Sigmoid colon (tissue), 4 donors: ENCODE measurements around the gene ANO9.

ENCODE experiments used
- EP300 ChIP-seq, 4 donors: sonication (generic); formaldehyde crosslinking; IDR thresholded peaks; one replicate each; pipeline ENCODE4 v1.6.1; 2017; ENCODE audit warnings: antibody characterized with exemption in 4 of 4
- POLR2A ChIP-seq, 2 donors: fragments of 450-650 bp; IDR thresholded peaks; one replicate each; pipeline ENCODE4 v1.6.1; 2016; ENCODE audit warnings: antibody characterized with exemption in 2 of 2, mild to moderate bottlenecking in 2 of 2, moderate library complexity in 2 of 2
- POLR2AphosphoS5 ChIP-seq, 4 donors: sonication (generic); formaldehyde crosslinking; IDR thresholded peaks; one replicate each; pipeline ENCODE4 v1.6.1; 2017; ENCODE audit warnings: antibody characterized with exemption in 4 of 4
- TF ChIP-seq, protein P1 (sequence below), 4 experiments: fragments of 450-650 bp in 3 of 4; fragments of 200-600 bp in 1 of 4; IDR thresholded peaks; one replicate each; pipeline ENCODE4 v1.5.1; 2016 to 2019; ENCODE audit warnings: antibody characterized with exemption in 4 of 4, mild to moderate bottlenecking in 3 of 4, moderate library complexity in 2 of 4

DNA sequence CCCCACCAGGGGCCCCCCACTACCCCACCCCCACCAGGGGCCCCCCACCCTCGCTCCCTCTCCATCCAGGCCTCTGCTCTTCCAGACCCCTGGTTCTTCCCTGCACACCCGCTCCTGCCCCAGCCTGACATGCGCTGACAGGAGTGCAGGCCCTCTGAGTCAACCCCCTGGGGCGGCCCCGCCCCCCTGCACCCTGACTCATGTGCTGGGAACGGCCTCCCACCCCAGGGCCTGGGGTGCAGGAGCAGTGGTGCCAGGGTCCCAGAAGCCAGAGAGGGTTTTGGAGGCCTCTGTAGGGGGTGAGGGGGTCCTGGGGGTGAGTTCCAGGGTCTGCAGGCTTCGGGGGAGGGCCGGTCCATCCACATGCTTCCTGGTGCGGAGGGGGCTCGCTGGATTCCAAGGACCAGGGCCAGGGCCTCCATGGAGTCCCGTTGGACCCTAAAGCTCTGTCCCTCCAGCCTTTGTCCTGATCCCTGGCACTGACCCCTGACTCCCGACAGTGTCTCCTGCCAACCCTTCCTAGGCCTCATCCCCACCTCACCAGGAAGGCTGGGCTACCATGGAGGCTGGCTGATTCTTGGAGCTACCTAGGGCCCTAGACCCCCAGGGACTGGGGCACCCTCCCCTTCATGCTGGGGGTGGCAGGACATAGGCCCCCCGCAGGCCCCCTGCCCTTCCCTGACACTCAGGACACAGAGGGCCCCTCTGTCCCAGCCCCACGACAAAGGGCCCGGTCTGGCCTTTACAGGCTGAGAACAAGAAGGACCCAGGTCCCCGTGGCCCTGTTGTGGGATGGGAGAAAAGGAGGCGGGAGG lies 48.4 kb downstream of the ANO9 start:
- TF ChIP-seq, protein P1, sequence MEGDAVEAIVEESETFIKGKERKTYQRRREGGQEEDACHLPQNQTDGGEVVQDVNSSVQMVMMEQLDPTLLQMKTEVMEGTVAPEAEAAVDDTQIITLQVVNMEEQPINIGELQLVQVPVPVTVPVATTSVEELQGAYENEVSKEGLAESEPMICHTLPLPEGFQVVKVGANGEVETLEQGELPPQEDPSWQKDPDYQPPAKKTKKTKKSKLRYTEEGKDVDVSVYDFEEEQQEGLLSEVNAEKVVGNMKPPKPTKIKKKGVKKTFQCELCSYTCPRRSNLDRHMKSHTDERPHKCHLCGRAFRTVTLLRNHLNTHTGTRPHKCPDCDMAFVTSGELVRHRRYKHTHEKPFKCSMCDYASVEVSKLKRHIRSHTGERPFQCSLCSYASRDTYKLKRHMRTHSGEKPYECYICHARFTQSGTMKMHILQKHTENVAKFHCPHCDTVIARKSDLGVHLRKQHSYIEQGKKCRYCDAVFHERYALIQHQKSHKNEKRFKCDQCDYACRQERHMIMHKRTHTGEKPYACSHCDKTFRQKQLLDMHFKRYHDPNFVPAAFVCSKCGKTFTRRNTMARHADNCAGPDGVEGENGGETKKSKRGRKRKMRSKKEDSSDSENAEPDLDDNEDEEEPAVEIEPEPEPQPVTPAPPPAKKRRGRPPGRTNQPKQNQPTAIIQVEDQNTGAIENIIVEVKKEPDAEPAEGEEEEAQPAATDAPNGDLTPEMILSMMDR (IDR thresholded peaks at IDR 0.05) = no peak
- TF ChIP-seq POLR2A (IDR thresholded peaks at IDR 0.05) = no peak
- TF ChIP-seq EP300 (IDR thresholded peaks at IDR 0.05) = no peak
- TF ChIP-seq POLR2AphosphoS5 (IDR thresholded peaks at IDR 0.05) = no peak
